Motor neuron (in vitro differentiated cells): ENCODE results near the gene ACOD1. TPM values are rescaled to one million over a fixed set of nuclear protein-coding genes. Genes with fewer than 3 reads are reported as not detected.
A peak's percentile ranks its signal among the peaks of the same experiment; 100 is the strongest.
"Not testable (repeated sequence)": the region's sequence is repeated elsewhere in the genome, so short reads cannot be mapped to it uniquely, and the experiment has no call there.

Experiments used
- ATAC-seq, 8 experiments: fragments of 200-7000 bp; cut with Tn5 transposase; replicated peaks in 6 of 8; 2 replicates each; pipeline ENCODE4 v1.8.0; 2021; ENCODE audit warnings: mild to moderate bottlenecking in 8 of 8, moderate library complexity in 8 of 8
- H3K27ac ChIP-seq, 2 donors: fragments of 250-450 bp; sonication (Bioruptor Pico); 2 replicates each; pipeline ENCODE4 v1.9.0; 2021; ENCODE audit warnings: antibody characterized with exemption in 2 of 2, mild to moderate bottlenecking in 2 of 2, moderate library complexity in 1 of 2
- H3K4me1 ChIP-seq, 2 donors: fragments of 250-450 bp; sonication (Bioruptor Pico); replicated peaks in 1 of 2; 2 replicates each; pipeline ENCODE4 v1.6.1; 2021; ENCODE audit warnings: antibody characterized with exemption in 2 of 2, mild to moderate bottlenecking in 2 of 2, moderate library complexity in 1 of 2
- H3K4me3 ChIP-seq, 5 donors: fragments of 250-450 bp; sonication (Bioruptor Pico); 2 replicates each; pipeline ENCODE4 v1.9.0; 2021; ENCODE audit warnings: antibody characterized with exemption in 5 of 5, mild to moderate bottlenecking in 5 of 5, moderate library complexity in 4 of 5
- WGBS, 10 experiments: fragments of 450-650 bp; shearing (Covaris generic); methylation state at CpG; one replicate each; pipeline ENCODE4 v1.0.0; 2022; 5-methylcytosine and 5-hydroxymethylcytosine counted together
- in situ Hi-C, 9 experiments: fragments of 400-800 bp; cut with MboI; loops; one replicate each; pipeline ENCODE4 v1.15.0; 2021; ENCODE audit warnings: low sequenced_read_pairs in 9 of 9, low pct_unique_long_range_greater_than_20kb in 2 of 9; ENCODE audit not compliant: unreplicated experiment in 9 of 9
- total RNA-seq, 8 experiments: library from RNA; unstranded; fragments of 300-600 nt; gene quantifications; 2 replicates each; pipeline versions ENCODE4 v1.2.3 to v1.2.4, GENCODE V29; 2022

Gene ACOD1
- total RNA-seq, 8 experiments from 2014 or later, result 0.14 TPM; not detected in 7

- WGBS, 10 experiments, result 10 to 82% (median 54%) methylated on average over 2 to 4 of the region's 4 CpGs
- in situ Hi-C loops, result no loop called here
- ATAC-seq, result peak in 1 of 8 experiments; percentile 71
These were observed 10.6 kb downstream of the ACOD1 start for GRCh38 chr13:76958841-76959432.

GRCh38 chr13:76959734-76960133 is 11.4 kb downstream of the ACOD1 start:
- H3K4me3 ChIP-seq, in situ Hi-C loops, H3K4me1 ChIP-seq, H3K27ac ChIP-seq, ATAC-seq: not testable (repeated sequence)

More at GRCh38 chr13:76958841-76959432, 10.6 kb downstream of the ACOD1 start:
- Histone ChIP-seq H3K4me1 (no peaks in the 10 kb centered on the region), H3K4me3 (no peak overlapping the region), H3K27ac (no peak overlapping the region)

DNA sequence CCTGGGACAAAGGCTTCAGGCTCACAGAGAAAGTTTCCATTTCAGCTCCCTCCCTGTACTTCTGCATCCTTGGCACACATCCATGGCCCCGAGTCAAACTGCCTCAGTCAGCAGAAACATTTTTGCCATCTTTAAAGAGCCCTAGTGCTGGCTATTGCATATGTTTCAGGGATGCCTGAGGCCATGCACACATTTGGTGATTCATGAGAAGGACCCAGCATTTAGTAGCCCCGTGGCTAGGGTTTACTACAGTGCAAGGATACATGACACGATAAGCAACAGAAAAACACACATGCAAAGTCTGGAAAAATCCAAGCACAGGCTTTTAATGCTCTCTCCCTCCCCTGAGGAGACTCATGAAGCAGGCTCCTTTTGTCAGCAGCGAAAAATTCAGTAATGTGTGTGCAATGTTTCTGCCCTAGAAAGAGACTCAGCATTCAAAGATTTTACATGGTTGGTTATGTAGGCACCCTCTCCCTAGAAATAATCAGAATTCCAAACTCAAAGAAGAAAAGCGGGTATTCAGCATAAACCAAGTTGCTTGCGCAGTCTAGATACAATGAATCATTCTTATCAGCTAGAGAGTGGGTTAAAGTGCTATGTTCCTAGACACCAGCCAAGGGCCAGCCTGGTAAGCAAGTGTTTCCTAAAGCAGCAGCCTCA is 17.6 kb downstream of the ACOD1 start:
- H3K4me3 ChIP-seq, result no peak overlapping the region
- ATAC-seq, result peak in 6 of 8 experiments; percentile 17 to 99 (median 68)
- in situ Hi-C loops, result no loop called here
- H3K27ac ChIP-seq, result no peak overlapping the region
- WGBS, 10 experiments, result 9 to 100% (median 67%) methylated on average over 1 to 5 of the region's 6 CpGs
- H3K4me1 ChIP-seq, result no peaks in the 10 kb centered on the region

- H3K4me1 ChIP-seq, result peaks cover 0 to 2% of the 10 kb centered on the region in 2 donors
- no peak overlapping the region for H3K27ac ChIP-seq
- WGBS, 10 experiments, result 80 to 97% (median 85%) methylated on average over 3 to 6 of the region's 6 CpGs; no CpG with 5 or more reads in 2 of the 10 experiments
- H3K4me3 ChIP-seq, result no peak overlapping the region
- ATAC-seq, result no peak
- in situ Hi-C loops, result no loop called here
These were observed 18.7 kb downstream of the ACOD1 start for GRCh38 chr13:76967031-76967430.

DNA sequence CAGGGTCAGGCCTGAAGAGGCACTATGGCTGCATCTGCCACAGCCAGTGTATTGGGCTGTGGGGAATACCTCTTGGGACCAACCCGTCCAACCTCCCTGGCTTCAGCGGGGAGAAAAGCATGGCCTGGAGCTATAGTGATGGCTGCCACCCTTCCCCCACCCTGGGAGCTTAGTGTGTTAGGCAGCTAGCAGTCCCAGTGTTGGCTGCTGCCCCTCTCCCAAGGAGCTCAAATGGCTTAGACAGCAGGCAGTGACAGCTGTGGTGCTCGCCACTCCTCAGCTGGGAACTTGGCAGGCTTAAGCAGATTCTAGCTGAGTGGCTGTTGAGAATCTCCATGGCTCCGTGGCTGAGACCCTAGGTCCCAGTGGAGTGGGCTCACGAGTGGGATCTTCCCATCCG is 19.7 kb downstream of the ACOD1 start:
- no peak overlapping the region for H3K27ac ChIP-seq
- WGBS, 10 experiments, result 81 to 100% (median 92%) methylated on average over 2 to 4 of the region's 6 CpGs; no CpG with 5 or more reads in 7 of the 10 experiments
- in situ Hi-C loops, result no loop called here
- peaks cover 0 to 7% of the 10 kb centered on the region in 2 donors for H3K4me1 ChIP-seq
- H3K4me3 ChIP-seq, result no peak overlapping the region
- ATAC-seq, result no peak

DNA sequence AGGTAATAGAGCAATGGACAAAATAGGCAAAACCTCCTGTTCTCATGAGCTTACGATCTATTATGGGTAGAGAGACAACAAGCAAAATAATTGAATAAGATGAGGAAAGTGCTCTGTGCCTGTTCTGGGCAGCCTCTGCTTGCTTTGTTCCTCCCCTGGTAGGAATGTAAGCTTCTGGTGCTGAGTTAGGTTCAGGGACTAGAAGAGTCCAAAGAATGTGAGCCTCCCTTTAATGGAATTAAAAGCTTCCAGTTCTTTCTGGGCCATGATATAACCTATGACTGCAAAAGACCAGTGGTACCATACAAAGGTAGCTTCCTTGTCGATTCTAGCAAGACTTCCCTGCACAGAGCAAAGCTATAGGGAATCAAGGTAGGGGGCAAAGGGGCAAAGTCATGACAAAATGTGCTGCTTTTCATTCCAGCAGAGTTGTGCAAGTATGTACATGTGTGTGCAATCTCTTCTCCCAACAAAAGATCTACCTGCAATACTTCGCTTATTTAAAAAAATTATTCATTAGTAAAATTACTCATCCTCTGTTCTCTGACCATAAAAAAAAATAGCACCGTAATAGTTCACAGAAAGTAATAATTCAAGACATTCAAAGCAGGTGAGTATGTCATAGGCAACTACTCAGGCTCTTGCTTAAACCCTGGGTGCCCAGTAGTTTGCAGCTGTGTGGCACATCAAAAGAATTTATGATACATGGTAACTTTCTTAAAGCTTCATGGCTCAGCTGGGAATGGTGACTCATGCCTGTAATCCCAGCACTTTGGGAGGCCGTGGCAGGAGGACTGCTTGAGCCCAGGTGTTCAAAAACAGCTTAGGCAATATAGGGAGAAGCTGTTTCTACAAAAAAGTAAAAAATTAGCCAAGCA is 21.4 kb downstream of the ACOD1 start:
- no peak overlapping the region for H3K27ac ChIP-seq
- no peak overlapping the region for H3K4me3 ChIP-seq
- in situ Hi-C loops, result no loop called here
- WGBS, 10 experiments, result 43 to 92% (median 82%) methylated on average over 1 to 4 of the region's 5 CpGs
- ATAC-seq, result peak in 1 of 8 experiments; percentile 9
- H3K4me1 ChIP-seq, result peaks cover 0 to 7% of the 10 kb centered on the region in 2 donors

- ATAC-seq, result no peak
- in situ Hi-C loops, result no loop called here
- 43 to 100% (median 88%) methylated on average over 1 to 3 of the region's 3 CpGs; no CpG with 5 or more reads in 1 of the 10 experiments for WGBS, 10 experiments
- H3K4me3 ChIP-seq, result no peak overlapping the region
- peaks cover 0 to 7% of the 10 kb centered on the region in 2 donors for H3K4me1 ChIP-seq
- no peak overlapping the region for H3K27ac ChIP-seq
These were observed 22.9 kb downstream of the ACOD1 start for GRCh38 chr13:76971215-76971614.

- no peak overlapping the region for H3K4me3 ChIP-seq
These were observed 23.8 kb downstream of the ACOD1 start for GRCh38 chr13:76971851-76972829.

GRCh38 chr13:76973920-76974617 is 25.8 kb downstream of the ACOD1 start:
- WGBS, 10 experiments, result 20 to 100% (median 82%) methylated on average over 1 to 6 of the region's 6 CpGs; no CpG with 5 or more reads in 1 of the 10 experiments
- peaks cover 0 to 7% of the 10 kb centered on the region in 2 donors for H3K4me1 ChIP-seq
- in situ Hi-C loops, result no loop called here
- peak in 1 of 8 experiments; percentile 17 for ATAC-seq
- H3K27ac ChIP-seq, result no peak overlapping the region
- H3K4me3 ChIP-seq, result no peak overlapping the region

More at GRCh38 chr13:76971851-76972829, 23.8 kb downstream of the ACOD1 start:
- in situ Hi-C loops, result no loop called here
- WGBS, 10 experiments, result 57 to 100% (median 75%) methylated on average over 1 to 12 of the region's 19 CpGs
- peak in 5 of 8 experiments; percentile 61 to 91 (median 63) for ATAC-seq
- H3K4me1 ChIP-seq, result peaks cover 0 to 7% of the 10 kb centered on the region in 2 donors
- H3K27ac ChIP-seq, result no peak overlapping the region

DNA sequence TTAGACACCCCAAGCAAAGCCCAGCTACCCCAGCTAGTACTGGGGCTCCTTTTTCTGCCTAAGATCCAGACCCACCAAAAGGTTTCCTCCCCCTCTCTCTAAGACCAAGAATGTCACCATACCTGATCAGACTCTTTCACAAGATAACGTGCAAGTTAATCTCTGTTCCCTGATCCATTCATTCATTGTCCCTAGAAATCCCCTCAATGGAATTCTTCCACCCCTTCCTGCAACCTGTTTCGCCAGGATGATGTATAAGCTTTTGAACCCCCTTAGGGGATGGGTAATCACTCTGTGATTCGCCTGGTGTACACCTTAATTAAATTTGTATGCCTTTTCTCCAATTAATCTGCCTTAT is 26.3 kb downstream of the ACOD1 start:
- WGBS, 10 experiments, result 28 to 100% (median 79%) methylated on average over 1 to 3 of the region's 3 CpGs; no CpG with 5 or more reads in 2 of the 10 experiments
- Histone ChIP-seq H3K4me1 (peaks cover 0 to 7% of the 10 kb centered on the region in 2 donors), H3K4me3 (no peak overlapping the region), H3K27ac (no peak overlapping the region)
- in situ Hi-C loops, result no loop called here
- no peak for ATAC-seq

DNA sequence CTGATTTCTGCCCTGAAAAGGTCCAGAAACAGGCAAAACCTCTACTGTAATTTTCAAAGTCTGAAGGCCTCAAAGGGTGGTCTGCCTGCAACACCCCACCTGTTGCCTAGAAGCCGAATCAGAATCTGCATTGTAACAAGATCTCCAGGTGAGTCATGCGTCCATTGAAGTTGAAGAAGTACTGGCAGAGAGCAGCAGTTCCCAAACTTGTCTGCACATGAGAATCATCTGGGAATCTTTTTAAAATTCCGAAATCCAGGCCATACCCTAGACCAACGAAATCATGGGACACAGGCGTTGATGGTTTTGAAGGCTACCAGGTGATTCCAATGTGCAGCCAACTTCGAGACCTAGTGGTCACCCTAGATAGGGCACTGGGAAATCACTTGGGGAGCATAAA is 27.6 kb downstream of the ACOD1 start:
- no peak for ATAC-seq
- no peak overlapping the region for H3K4me3 ChIP-seq
- in situ Hi-C loops, result no loop called here
- H3K4me1 ChIP-seq, result peaks cover 0 to 7% of the 10 kb centered on the region in 2 donors
- no peak overlapping the region for H3K27ac ChIP-seq
- 58 to 100% (median 65%) methylated on average over 1 to 6 of the region's 6 CpGs; no CpG with 5 or more reads in 1 of the 10 experiments for WGBS, 10 experiments

DNA sequence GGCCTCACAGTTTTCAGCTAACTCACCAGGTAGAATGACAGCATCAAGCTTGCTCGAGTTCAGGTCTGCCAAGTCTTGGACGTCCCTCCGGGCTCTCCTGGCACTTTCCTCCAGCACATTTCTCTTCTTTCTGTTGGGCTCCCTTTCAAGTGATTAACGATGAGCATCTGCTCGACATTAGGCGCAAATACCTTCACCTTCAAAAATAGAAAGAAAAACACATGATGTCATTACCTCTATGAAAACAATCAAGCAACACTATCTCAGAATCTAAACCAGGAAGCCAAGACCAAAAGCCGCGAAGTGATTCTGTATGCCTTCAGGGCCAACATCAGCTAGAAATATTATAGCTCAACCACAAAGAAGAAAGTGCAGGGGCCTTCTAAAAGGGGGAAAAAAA is 28.2 kb downstream of the ACOD1 start:
- no peak for ATAC-seq
- WGBS, 10 experiments, result 50 to 100% (median 83%) methylated on average over 1 to 8 of the region's 8 CpGs; no CpG with 5 or more reads in 1 of the 10 experiments
- peaks cover 0 to 7% of the 10 kb centered on the region in 2 donors for H3K4me1 ChIP-seq
- in situ Hi-C loops, result no loop called here
- no peak overlapping the region for H3K4me3 ChIP-seq
- no peak overlapping the region for H3K27ac ChIP-seq
